H1 (cell line): ENCODE data around the gene KAT8. TPM values are rescaled to one million over a fixed set of nuclear protein-coding genes. Genes with fewer than 3 reads are reported as not detected.

Experiments used
- CTCF ChIA-PET: fragments of 300-600 bp; sonication (Branson Sonifier 250); formaldehyde crosslinking; loops from one replicate; lab custom pipeline; 2021; ENCODE audit not compliant: partially characterized antibody; lab: Charles Lee
- POLR2A ChIA-PET: fragments of 300-600 bp; sonication (Branson Sonifier 250); formaldehyde crosslinking; loops from one replicate; lab custom pipeline; 2021; ENCODE audit warnings: inconsistent platforms; ENCODE audit not compliant: partially characterized antibody; lab: Charles Lee
- DNase-seq, 2 experiments: peaks; one replicate each; pipeline versions ENCODE4 v3.0.0 to v3.0.0-alpha.2; 2010 to 2022; ENCODE audit warnings: low spot score in 2 of 2, low read depth in 1 of 2, mixed read lengths in 1 of 2
- FAIRE-seq: peaks from 2 replicates; lab custom pipeline; 2011; peaks lifted over from hg19 to GRCh38; lab: Jason Lieb, UNC
- H2AFZ ChIP-seq: 2 replicates; pipeline ENCODE4 v1.8.1; 2012; ENCODE audit warnings: low read length, inconsistent platforms
- H2AK5ac ChIP-seq: 2 replicates; pipeline ENCODE4 v1.6.1; 2013; ENCODE audit warnings: low read depth, low read length
- H2BK120ac ChIP-seq: replicated peaks from 2 replicates; pipeline ENCODE3; 2013; ENCODE audit warnings: low read depth, low read length, inconsistent platforms
- H2BK12ac ChIP-seq: 2 replicates; pipeline ENCODE4 v1.6.1; 2013; ENCODE audit warnings: low read depth, low read length
- H2BK15ac ChIP-seq: 2 replicates; pipeline ENCODE4 v1.6.1; 2013; ENCODE audit warnings: low read length
- H2BK20ac ChIP-seq: 2 replicates; pipeline ENCODE4 v1.6.1; 2013; ENCODE audit warnings: low read length
- H2BK5ac ChIP-seq: 2 replicates; pipeline ENCODE4 v1.6.1; 2013; ENCODE audit warnings: low read depth, low read length
- H3K14ac ChIP-seq: 2 replicates; pipeline ENCODE4 v1.6.1; 2013; ENCODE audit warnings: inconsistent platforms; ENCODE audit not compliant: insufficient read length
- H3K18ac ChIP-seq: 2 replicates; pipeline ENCODE4 v1.6.1; 2013; ENCODE audit warnings: low read length; ENCODE audit errors: extremely low read depth
- H3K23ac ChIP-seq: 2 replicates; pipeline ENCODE4 v1.6.1; 2013; ENCODE audit warnings: inconsistent platforms; ENCODE audit not compliant: insufficient read length
- H3K23me2 ChIP-seq: 2 replicates; pipeline ENCODE4 v1.6.1; 2013; ENCODE audit warnings: low read depth, low read length
- H3K27ac ChIP-seq: 2 replicates; pipeline ENCODE4 v1.6.1; 2011; ENCODE audit warnings: low read depth, low read length, inconsistent platforms
- H3K27me3 ChIP-seq, 4 experiments: replicated peaks in 1 of 4; 1 replicate in 1 of 4; 2 replicates in 3 of 4; pipeline versions ENCODE4 v1.6.1 to v1.8.1; 2011 to 2013; ENCODE audit warnings: low read length in 3 of 4, mild to moderate bottlenecking in 3 of 4, inconsistent platforms in 2 of 4, mixed read lengths in 2 of 4, moderate library complexity in 1 of 4; ENCODE audit not compliant: control insufficient read depth in 3 of 4, insufficient read depth in 3 of 4; ENCODE audit errors: extremely low read depth in 1 of 4
- H3K36me3 ChIP-seq, 4 experiments: 2 replicates each; pipeline versions ENCODE4 v1.6.1 to v1.8.1; 2011 to 2013; ENCODE audit warnings: mild to moderate bottlenecking in 4 of 4, low read length in 3 of 4, moderate library complexity in 2 of 4, control low read depth in 1 of 4, inconsistent platforms in 1 of 4; ENCODE audit not compliant: insufficient read depth in 4 of 4, control insufficient read depth in 2 of 4
- H3K4ac ChIP-seq: replicated peaks from 2 replicates; pipeline ENCODE3; 2013; ENCODE audit warnings: low read length, low read depth, mixed read lengths, inconsistent platforms; ENCODE audit not compliant: insufficient read length
- H3K4me1 ChIP-seq, 4 experiments: replicated peaks in 1 of 4; 1 replicate in 1 of 4; 2 replicates in 3 of 4; pipeline versions ENCODE4 v1.6.1 to v1.8.1; 2011 to 2013; ENCODE audit warnings: low read length in 3 of 4, inconsistent platforms in 2 of 4, mixed read lengths in 1 of 4; ENCODE audit not compliant: insufficient read depth in 4 of 4, control insufficient read depth in 3 of 4
- H3K4me2 ChIP-seq, 2 experiments: 2 replicates each; pipeline versions ENCODE4 v1.6.1 to v1.8.1; 2011 to 2013; ENCODE audit warnings: low read depth in 2 of 2, low read length in 2 of 2, control low read depth in 1 of 2, inconsistent platforms in 1 of 2, mild to moderate bottlenecking in 1 of 2; ENCODE audit not compliant: insufficient read depth in 1 of 2
- H3K4me3 ChIP-seq, 4 experiments: fragments of 200-600, 300-600 bp in 1 of 4; sonication (generic), shearing (Covaris generic), sonication (Bioruptor Twin) in 1 of 4; 2 replicates each; pipeline versions ENCODE4 v1.5.1 to v1.8.1; 2011 to 2016; ENCODE audit warnings: low read length in 4 of 4, low read depth in 3 of 4, control low read depth in 2 of 4, inconsistent platforms in 2 of 4, mild to moderate bottlenecking in 2 of 4, mixed read lengths in 1 of 4, moderate library complexity in 1 of 4; ENCODE audit not compliant: insufficient read depth in 2 of 4; ENCODE audit errors: extremely low read depth in 1 of 4
- H3K56ac ChIP-seq: replicated peaks from 2 replicates; pipeline ENCODE3; 2013; ENCODE audit warnings: low read depth, mild to moderate bottlenecking, mixed read lengths, low read length, inconsistent platforms; ENCODE audit not compliant: insufficient read length
- H3K79me1 ChIP-seq: 2 replicates; pipeline ENCODE4 v1.6.1; 2013; ENCODE audit warnings: low read depth, low read length, control low read depth
- H3K79me2 ChIP-seq, 2 experiments: 2 replicates each; pipeline versions ENCODE4 v1.6.1 to v1.8.1; 2012 to 2013; ENCODE audit warnings: low read length in 2 of 2, mild to moderate bottlenecking in 2 of 2, inconsistent platforms in 1 of 2; ENCODE audit not compliant: insufficient read depth in 2 of 2, control insufficient read depth in 1 of 2
- H3K9ac ChIP-seq, 4 experiments: replicated peaks in 1 of 4; 1 replicate in 1 of 4; 2 replicates in 3 of 4; pipeline versions ENCODE4 v1.6.1 to v1.8.1; 2011 to 2013; ENCODE audit warnings: low read depth in 3 of 4, low read length in 3 of 4, control low read depth in 2 of 4, mild to moderate bottlenecking in 2 of 4, moderate library complexity in 2 of 4, inconsistent platforms in 1 of 4; ENCODE audit errors: extremely low read depth in 1 of 4
- H3K9me3 ChIP-seq, 2 experiments: 2 replicates each; pipeline versions ENCODE4 v1.6.1 to v1.8.1; 2012 to 2013; ENCODE audit warnings: mild to moderate bottlenecking in 2 of 2, moderate library complexity in 2 of 2, control low read depth in 1 of 2, inconsistent platforms in 1 of 2, low read depth in 1 of 2, low read length in 1 of 2, mixed read lengths in 1 of 2; ENCODE audit not compliant: insufficient read depth in 2 of 2
- H4K20me1 ChIP-seq, 2 experiments: replicated peaks in 1 of 2; 2 replicates each; pipeline versions ENCODE3 to v1.8.1; 2011 to 2013; ENCODE audit warnings: inconsistent platforms in 2 of 2, low read length in 2 of 2, mild to moderate bottlenecking in 1 of 2; ENCODE audit not compliant: insufficient read depth in 2 of 2, control insufficient read depth in 1 of 2
- H4K5ac ChIP-seq: 2 replicates; pipeline ENCODE4 v1.6.1; 2013; ENCODE audit warnings: low read length, low read depth, mixed read lengths, inconsistent platforms; ENCODE audit not compliant: insufficient read length
- H4K8ac ChIP-seq: 2 replicates; pipeline ENCODE4 v1.8.0; 2013; ENCODE audit warnings: mild to moderate bottlenecking, moderate library complexity, low read length, inconsistent platforms; ENCODE audit not compliant: insufficient read depth; ENCODE audit errors: extremely low read depth
- H4K91ac ChIP-seq: replicated peaks from 2 replicates; pipeline ENCODE3; 2013; ENCODE audit warnings: low read length, mixed read lengths, inconsistent platforms; ENCODE audit not compliant: insufficient read length
- ATF2 ChIP-seq: IDR thresholded peaks from 2 replicates; pipeline ENCODE4 v1.6.1; 2012; ENCODE audit warnings: low read length, inconsistent platforms
- BCL11A ChIP-seq, 2 experiments: IDR thresholded peaks; one replicate each; pipeline ENCODE4 v1.6.1; 2011; ENCODE audit warnings: low read depth in 2 of 2, low read length in 2 of 2, mild to moderate bottlenecking in 2 of 2
- EP300 ChIP-seq, 2 experiments: IDR thresholded peaks; 1 replicate in 1 of 2; 2 replicates in 1 of 2; pipeline ENCODE4 v1.6.1; 2011 to 2012; ENCODE audit warnings: low read depth in 2 of 2, low read length in 2 of 2, mild to moderate bottlenecking in 2 of 2, borderline replicate concordance in 1 of 2, inconsistent platforms in 1 of 2, moderate library complexity in 1 of 2
- JUN ChIP-seq: IDR thresholded peaks from 2 replicates; pipeline ENCODE4 v1.6.1; 2011; ENCODE audit warnings: low read depth, mild to moderate bottlenecking, improper control_type of control experiment, low read length
- MAX ChIP-seq: IDR thresholded peaks from 2 replicates; pipeline ENCODE4 v1.6.1; 2012; ENCODE audit warnings: inconsistent platforms
- POLR2A ChIP-seq, 2 experiments: IDR thresholded peaks; 1 replicate in 1 of 2; 2 replicates in 1 of 2; pipeline ENCODE4 v1.6.1; 2011; ENCODE audit warnings: low read depth in 2 of 2, low read length in 2 of 2, mild to moderate bottlenecking in 2 of 2; ENCODE audit errors: control extremely low read depth in 1 of 2
- SIX5 ChIP-seq: IDR thresholded peaks from 2 replicates; pipeline ENCODE4 v1.6.1; 2011; ENCODE audit warnings: mild to moderate bottlenecking, low read depth, low read length
- ZNF274 ChIP-seq: IDR thresholded peaks from 2 replicates; pipeline ENCODE4 v1.7.0; 2012; ENCODE audit warnings: low read length, borderline replicate concordance; ENCODE audit errors: extremely low read depth
- whole genome bisulfite sequencing, 2 experiments: shearing (Covaris generic) in 1 of 2; methylation state at CpG; one replicate each; pipeline versions ENCODE4 v1.1.6 to v1.1.7; 2013 to 2015; ENCODE audit warnings: low lambda C conversion rate in 2 of 2, mixed read lengths in 2 of 2, inconsistent platforms in 1 of 2, low coverage in 1 of 2, missing lambda C conversion rate in 1 of 2; ENCODE audit not compliant: insufficient replicate concordance in 2 of 2, insufficient coverage in 1 of 2, insufficient read length in 1 of 2; ENCODE audit errors: extremely low coverage in 1 of 2, missing lambda C conversion rate in 1 of 2; 5-methylcytosine and 5-hydroxymethylcytosine counted together
- polyA plus RNA-seq, 7 experiments: library from polyadenylated mRNA; depleted of rRNA in 3 of 7; stranded (reverse) in 5 of 7; unstranded in 2 of 7; fragments of >200 nt in 5 of 7; fragments of 200-250 nt in 2 of 7; gene quantifications; 1 replicate in 5 of 7; 2 replicates in 1 of 7; 4 replicates in 1 of 7; pipeline versions ENCODE4 v1.2.1 to v1.2.3, GENCODE V29; 2011 to 2013; ENCODE audit warnings: missing spikeins in 2 of 7, mixed read lengths in 2 of 7
- total RNA-seq: library from RNA; stranded (reverse); fragmentation: NEBNext Ultra II Directional; extraction: Animal tissue kit (Norgen Biotek cat#: 25700); gene quantifications from 2 replicates; pipeline ENCODE4 v1.2.1, GENCODE V29; 2021

KAT8 gene
- total and polyA plus RNA-seq, 2 of the 8 experiments (the other 6 are each of a cell fraction or from before 2014, with no cell fraction given) = 52.6 to 61.6 TPM

GRCh38 chr16:31080035-31080629, 37.3 kb upstream of the KAT8 start:
- no peak overlapping the region for H3K9ac ChIP-seq
- peaks cover 9 to 36% of the 10 kb centered on the region in 2 experiments for H4K20me1 ChIP-seq

More at GRCh38 chr16:31080035-31080629, 37.3 kb upstream of the KAT8 start:
- Histone ChIP-seq H3K18ac (no peak overlapping the region), H3K27ac (no peak overlapping the region), H3K27me3 (no peaks in the 10 kb centered on the region), H3K36me3 (peaks cover 5 to 50% (median 30%) of the 10 kb centered on the region in 4 experiments; a peak in 7 of 8 replicates), H3K23ac (no peak overlapping the region), H4K5ac (no peak overlapping the region), H3K4me2 (no peak overlapping the region), H3K4me3 (no peak overlapping the region), H3K9me3 (no peaks in the 10 kb centered on the region), H2BK15ac (no peak overlapping the region), H2BK120ac (no peak overlapping the region), H3K79me2 (peaks cover 0 to 34% of the 10 kb centered on the region in 2 experiments; a peak in 2 of 4 replicates), H3K4me1 (no peaks in the 10 kb centered on the region), H2AK5ac (no peak overlapping the region), H4K91ac (no peak overlapping the region), H2BK12ac (no peak overlapping the region), H2BK20ac (no peak overlapping the region), H3K23me2 (no peaks in the 10 kb centered on the region), H3K4ac (no peak overlapping the region), H3K14ac (no peak overlapping the region), H2AFZ (no peak overlapping the region), H2BK5ac (no peak overlapping the region), H4K8ac (no peak overlapping the region), H3K79me1 (peaks cover 4% of the 10 kb centered on the region), H3K56ac (no peak overlapping the region)
- WGBS, 2 experiments = 97% methylated on average over 38 of the region's 40 CpGs; no CpG with 5 or more reads in 1 of the 2 experiments
- ChIA-PET POLR2A (interaction anchor here (0.7 to 4.9 kb wide), 7 partner anchors 13 to 117 kb away, joined by 3 to 26 read pairs (median 3); partner anchors contain the start of gene VKORC1), CTCF (interaction anchor here (0.6 to 2.1 kb wide), 8 partner anchors 9 to 629 kb away, joined by 3 to 14 read pairs (median 4); partner anchors contain the start of genes BCKDK and PRSS53)
- no peak for FAIRE-seq
- DNase-seq = no peak
- no peak for TF ChIP-seq POLR2A (IDR thresholded peaks at IDR 0.05; ENCODE audit: control extremely low read depth in 1 of 2, low read depth in 2 of 2, low read length in 2 of 2)
- no peak for TF ChIP-seq JUN
- no peak for TF ChIP-seq BCL11A (IDR thresholded peaks at IDR 0.05; ENCODE audit: low read depth in 2 of 2, low read length in 2 of 2)
- TF ChIP-seq MAX = no peak
- TF ChIP-seq ATF2 = no peak
- TF ChIP-seq ZNF274 = no peak
- TF ChIP-seq SIX5 = no peak
- no peak for TF ChIP-seq EP300 (IDR thresholded peaks at IDR 0.05; ENCODE audit: borderline replicate concordance in 1 of 2, low read depth in 2 of 2, low read length in 2 of 2)
